ENCODE measurements around the gene RIPOR2.

The RIPOR2 gene

GRCh38 chr6:24831771-24832716 lies 103.7 kb downstream of the RIPOR2 start:
- FAIRE-seq = no peak
- DNase-seq (ENCODE audit: insufficient read length, low spot score) = no peak
- TF ChIP-seq TAF1 (IDR thresholded peaks at IDR 0.05; ENCODE audit: low read depth, low read length) (no peak), POLR2AphosphoS5 (IDR thresholded peaks at IDR 0.05; ENCODE audit: low read depth, low read length) (no peak), POLR2A (IDR thresholded peaks at IDR 0.05; ENCODE audit: low read depth, low read length) (no peak), POU2F2 (IDR thresholded peaks at IDR 0.05; ENCODE audit: low read depth, low read length) (no peak), SPI1 (IDR thresholded peaks at IDR 0.05; ENCODE audit: low read depth, low read length) (no peak), PAX5 (IDR thresholded peaks at IDR 0.05; ENCODE audit: insufficient read depth, low read length, severe bottlenecking) (no peak)

DNA sequence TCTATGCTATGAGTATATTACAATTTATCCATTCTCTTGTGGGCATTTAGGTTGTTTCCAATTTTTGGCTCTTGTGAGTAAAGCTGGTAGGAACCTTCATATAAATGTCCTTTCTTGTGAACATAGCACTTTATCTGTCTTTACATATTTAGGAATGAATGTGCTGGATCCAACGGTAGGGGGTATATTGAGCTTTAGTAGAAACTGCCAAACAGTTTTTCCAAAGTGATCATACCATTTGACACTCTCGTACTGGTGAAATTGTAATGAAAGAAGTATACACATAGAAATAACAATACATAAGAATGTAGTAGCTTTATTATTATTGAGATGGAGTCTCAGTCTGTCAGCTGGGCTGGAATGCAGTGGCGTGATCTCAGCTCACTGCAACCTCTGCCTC lies 106.1 kb downstream of the RIPOR2 start:
- no peak for DNase-seq (ENCODE audit: insufficient read length, low spot score)
- no peak for FAIRE-seq

DNA sequence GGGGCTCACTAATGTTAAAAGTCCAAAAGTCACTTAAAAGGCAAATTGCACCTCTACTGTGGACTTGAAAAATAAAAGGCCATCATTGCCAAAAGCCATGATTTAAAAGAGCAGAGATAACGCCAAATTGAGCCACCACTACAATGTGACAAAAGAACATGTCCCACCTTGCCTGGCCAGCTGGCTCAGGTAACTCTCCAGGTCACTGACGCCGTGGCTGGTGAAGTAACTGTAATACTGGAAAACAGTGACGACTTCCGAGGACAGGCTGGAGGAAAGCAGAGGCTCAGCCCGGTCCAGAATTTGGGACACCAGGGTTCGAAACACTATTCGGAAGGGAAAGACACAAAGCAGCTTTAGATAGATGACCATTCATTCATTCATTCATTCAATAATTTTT lies 107.8 kb downstream of the RIPOR2 start:
- no peak for DNase-seq (ENCODE audit: insufficient read length, low spot score)
- TF ChIP-seq POLR2AphosphoS5 (IDR thresholded peaks at IDR 0.05; ENCODE audit: low read depth, low read length) = no peak
- no peak for TF ChIP-seq SPI1 (IDR thresholded peaks at IDR 0.05; ENCODE audit: low read depth, low read length)
- TF ChIP-seq POU2F2 (IDR thresholded peaks at IDR 0.05; ENCODE audit: low read depth, low read length) = no peak
- no peak for TF ChIP-seq PAX5 (IDR thresholded peaks at IDR 0.05; ENCODE audit: insufficient read depth, low read length, severe bottlenecking)
- TF ChIP-seq POLR2A (IDR thresholded peaks at IDR 0.05; ENCODE audit: low read depth, low read length) = no peak
- no peak for TF ChIP-seq TAF1 (IDR thresholded peaks at IDR 0.05; ENCODE audit: low read depth, low read length)

More for the DNA sequence above, 106.1 kb downstream of the RIPOR2 start:
- no peak for TF ChIP-seq POLR2A (IDR thresholded peaks at IDR 0.05; ENCODE audit: low read depth, low read length)
- no peak for TF ChIP-seq PAX5 (IDR thresholded peaks at IDR 0.05; ENCODE audit: insufficient read depth, low read length, severe bottlenecking)
- TF ChIP-seq SPI1 (IDR thresholded peaks at IDR 0.05; ENCODE audit: low read depth, low read length) = no peak
- TF ChIP-seq POU2F2 (IDR thresholded peaks at IDR 0.05; ENCODE audit: low read depth, low read length) = no peak
- no peak for TF ChIP-seq POLR2AphosphoS5 (IDR thresholded peaks at IDR 0.05; ENCODE audit: low read depth, low read length)
- TF ChIP-seq TAF1 (IDR thresholded peaks at IDR 0.05; ENCODE audit: low read depth, low read length) = no peak

GRCh38 chr6:24827162-24827561 lies 108.6 kb downstream of the RIPOR2 start:
- FAIRE-seq (no peak), DNase-seq (ENCODE audit: insufficient read length, low spot score) (no peak)
- TF ChIP-seq SPI1 (IDR thresholded peaks at IDR 0.05; ENCODE audit: low read depth, low read length) (no peak), TAF1 (IDR thresholded peaks at IDR 0.05; ENCODE audit: low read depth, low read length) (no peak), POLR2A (IDR thresholded peaks at IDR 0.05; ENCODE audit: low read depth, low read length) (no peak), POLR2AphosphoS5 (IDR thresholded peaks at IDR 0.05; ENCODE audit: low read depth, low read length) (no peak), POU2F2 (IDR thresholded peaks at IDR 0.05; ENCODE audit: low read depth, low read length) (no peak), PAX5 (IDR thresholded peaks at IDR 0.05; ENCODE audit: insufficient read depth, low read length, severe bottlenecking) (no peak)

More for the DNA sequence above, 107.8 kb downstream of the RIPOR2 start:
- no peak for FAIRE-seq

DNA sequence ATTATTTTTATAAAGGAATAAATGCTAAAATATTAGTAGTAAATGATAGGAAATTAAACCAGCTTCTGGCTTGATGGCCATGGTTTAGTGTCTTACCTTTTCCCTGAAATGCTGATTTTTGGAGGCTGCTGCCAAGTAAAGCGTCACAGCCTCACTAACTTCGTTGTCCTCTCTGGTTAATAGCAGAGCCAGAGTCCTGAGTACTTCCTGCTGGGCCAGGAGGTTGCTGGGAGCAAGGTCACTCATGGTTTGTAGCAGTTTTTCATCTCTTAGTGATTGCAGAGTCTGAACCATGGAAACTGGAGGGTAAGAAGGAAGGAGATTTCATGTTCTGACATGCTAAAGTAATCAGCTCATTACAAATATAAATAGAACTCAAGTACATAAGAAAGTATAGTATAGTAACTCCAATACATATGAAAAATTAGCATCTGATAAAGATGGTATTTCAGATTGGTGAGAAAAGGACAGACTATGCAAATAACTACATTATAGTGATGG lies 110.6 kb downstream of the RIPOR2 start:
- FAIRE-seq (no peak), DNase-seq (ENCODE audit: insufficient read length, low spot score) (no peak)
- TF ChIP-seq POLR2A (IDR thresholded peaks at IDR 0.05; ENCODE audit: low read depth, low read length) (no peak), TAF1 (IDR thresholded peaks at IDR 0.05; ENCODE audit: low read depth, low read length) (no peak), SPI1 (IDR thresholded peaks at IDR 0.05; ENCODE audit: low read depth, low read length) (no peak), PAX5 (IDR thresholded peaks at IDR 0.05; ENCODE audit: insufficient read depth, low read length, severe bottlenecking) (no peak), POU2F2 (IDR thresholded peaks at IDR 0.05; ENCODE audit: low read depth, low read length) (no peak), POLR2AphosphoS5 (IDR thresholded peaks at IDR 0.05; ENCODE audit: low read depth, low read length) (no peak)

GRCh38 chr6:24824142-24824938 lies 111.4 kb downstream of the RIPOR2 start:
- DNase-seq (ENCODE audit: insufficient read length, low spot score) (no peak), FAIRE-seq (no peak)
- no peak for TF ChIP-seq POLR2A (IDR thresholded peaks at IDR 0.05; ENCODE audit: low read depth, low read length)
- no peak for TF ChIP-seq TAF1 (IDR thresholded peaks at IDR 0.05; ENCODE audit: low read depth, low read length)
- TF ChIP-seq PAX5 (IDR thresholded peaks at IDR 0.05; ENCODE audit: insufficient read depth, low read length, severe bottlenecking) = no peak
- no peak for TF ChIP-seq POLR2AphosphoS5 (IDR thresholded peaks at IDR 0.05; ENCODE audit: low read depth, low read length)
- no peak for TF ChIP-seq SPI1 (IDR thresholded peaks at IDR 0.05; ENCODE audit: low read depth, low read length)
- no peak for TF ChIP-seq POU2F2 (IDR thresholded peaks at IDR 0.05; ENCODE audit: low read depth, low read length)

DNA sequence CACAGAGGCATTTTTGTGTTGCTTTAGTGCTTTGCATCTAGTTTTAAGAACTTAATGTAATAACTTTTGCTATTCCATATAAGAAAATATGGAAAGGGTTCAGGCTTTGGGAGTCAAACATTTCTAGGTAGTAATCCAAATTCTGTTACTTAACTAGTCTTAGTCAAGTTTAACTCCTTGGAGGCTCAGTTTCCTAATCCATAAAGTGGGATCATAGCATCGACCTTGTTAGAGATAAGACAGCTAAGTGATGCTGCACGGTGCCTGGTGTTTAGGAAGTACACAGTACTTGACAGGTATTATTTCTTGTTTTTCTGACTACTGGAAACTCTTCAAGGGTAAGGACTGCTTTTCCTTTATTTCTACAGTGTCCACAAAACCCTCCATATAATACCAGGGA lies 112.6 kb downstream of the RIPOR2 start:
- no peak for FAIRE-seq
- TF ChIP-seq POU2F2 (IDR thresholded peaks at IDR 0.05; ENCODE audit: low read depth, low read length) (no peak), POLR2A (IDR thresholded peaks at IDR 0.05; ENCODE audit: low read depth, low read length) (no peak), TAF1 (IDR thresholded peaks at IDR 0.05; ENCODE audit: low read depth, low read length) (no peak), POLR2AphosphoS5 (IDR thresholded peaks at IDR 0.05; ENCODE audit: low read depth, low read length) (no peak), PAX5 (IDR thresholded peaks at IDR 0.05; ENCODE audit: insufficient read depth, low read length, severe bottlenecking) (no peak), SPI1 (IDR thresholded peaks at IDR 0.05; ENCODE audit: low read depth, low read length) (no peak)
- DNase-seq (ENCODE audit: insufficient read length, low spot score) = no peak

DNA sequence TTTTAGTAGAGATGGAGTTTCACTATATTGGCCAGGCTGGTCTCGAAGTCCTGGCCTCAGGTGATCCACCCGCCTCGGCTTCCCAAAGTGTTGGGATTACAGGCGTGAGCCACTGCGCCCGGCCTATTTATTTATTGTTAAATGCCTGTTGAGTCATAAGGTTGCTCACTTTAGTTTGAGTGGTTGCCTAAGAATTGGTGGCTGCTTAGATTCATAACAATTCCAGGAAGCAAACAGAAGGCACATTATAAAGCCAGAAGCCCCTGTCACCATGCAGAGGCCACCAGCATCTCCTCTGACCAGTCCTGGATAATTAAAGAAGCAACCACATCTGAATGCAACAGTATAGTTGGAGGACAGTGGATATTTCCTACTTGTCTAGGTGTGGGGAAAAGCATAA lies 113.1 kb downstream of the RIPOR2 start:
- no peak for DNase-seq (ENCODE audit: insufficient read length, low spot score)
- TF ChIP-seq POLR2A (IDR thresholded peaks at IDR 0.05; ENCODE audit: low read depth, low read length) (no peak), POU2F2 (IDR thresholded peaks at IDR 0.05; ENCODE audit: low read depth, low read length) (no peak), TAF1 (IDR thresholded peaks at IDR 0.05; ENCODE audit: low read depth, low read length) (no peak), POLR2AphosphoS5 (IDR thresholded peaks at IDR 0.05; ENCODE audit: low read depth, low read length) (no peak), SPI1 (IDR thresholded peaks at IDR 0.05; ENCODE audit: low read depth, low read length) (no peak), PAX5 (IDR thresholded peaks at IDR 0.05; ENCODE audit: insufficient read depth, low read length, severe bottlenecking) (no peak)
- FAIRE-seq = no peak
